Naive B cell (primary cell): ENCODE data around the gene APBA2. TPM values are rescaled to one million over a fixed set of nuclear protein-coding genes. Genes with fewer than 3 reads are reported as not detected.

Experiments used
- ATAC-seq, 2 donors: fragments of 150-1000 bp; cut with Tn5 transposase; 2 replicates each; pipeline ENCODE4 v1.10.0; 2021; ENCODE audit warnings: low read depth in 2 of 2, mild to moderate bottlenecking in 2 of 2, moderate library complexity in 2 of 2
- DNase-seq: peaks from one replicate; pipeline ENCODE4 v3.0.0; 2022
- H3K27ac Mint-ChIP-seq, 6 donors: one replicate each; pipeline ENCODE4 v1.8.0; 2020 to 2022; ENCODE audit warnings: mild to moderate bottlenecking in 6 of 6, mixed read lengths in 6 of 6, moderate library complexity in 5 of 6, inconsistent platforms in 2 of 6
- H3K27me3 Mint-ChIP-seq, 3 donors: one replicate each; pipeline ENCODE4 v1.8.0; 2021 to 2022; ENCODE audit warnings: mixed read lengths in 3 of 3, mild to moderate bottlenecking in 1 of 3
- H3K36me3 Mint-ChIP-seq, 2 donors: one replicate each; pipeline ENCODE4 v1.8.0; 2020 to 2022; ENCODE audit warnings: mixed read lengths in 2 of 2, inconsistent platforms in 1 of 2, mild to moderate bottlenecking in 1 of 2
- H3K4me1 Mint-ChIP-seq, 3 donors: one replicate each; pipeline ENCODE4 v1.8.0; 2020 to 2022; ENCODE audit warnings: mixed read lengths in 3 of 3, inconsistent platforms in 1 of 3, mild to moderate bottlenecking in 1 of 3, moderate library complexity in 1 of 3
- H3K4me3 Mint-ChIP-seq, 8 donors: one replicate each; pipeline ENCODE4 v1.8.0; 2020 to 2022; ENCODE audit warnings: mild to moderate bottlenecking in 8 of 8, mixed read lengths in 8 of 8, moderate library complexity in 8 of 8, inconsistent platforms in 2 of 8
- H3K9me3 Mint-ChIP-seq, 7 donors: one replicate each; pipeline ENCODE4 v1.8.0; 2020 to 2022; ENCODE audit warnings: mixed read lengths in 7 of 7, mild to moderate bottlenecking in 5 of 7, inconsistent platforms in 2 of 7, moderate library complexity in 1 of 7
- polyA plus RNA-seq, 6 donors: library from polyadenylated mRNA; unstranded; fragments of 300-500 nt; fragmentation: Illumina TruSeq; gene quantifications; one replicate each; pipeline ENCODE4 v1.2.3, GENCODE V29; 2021; ENCODE audit warnings: low read depth in 6 of 6

The APBA2 gene
- polyA plus RNA-seq, 6 donors from 2014 or later = 0.30 to 0.36 TPM; not detected in 4

DNA sequence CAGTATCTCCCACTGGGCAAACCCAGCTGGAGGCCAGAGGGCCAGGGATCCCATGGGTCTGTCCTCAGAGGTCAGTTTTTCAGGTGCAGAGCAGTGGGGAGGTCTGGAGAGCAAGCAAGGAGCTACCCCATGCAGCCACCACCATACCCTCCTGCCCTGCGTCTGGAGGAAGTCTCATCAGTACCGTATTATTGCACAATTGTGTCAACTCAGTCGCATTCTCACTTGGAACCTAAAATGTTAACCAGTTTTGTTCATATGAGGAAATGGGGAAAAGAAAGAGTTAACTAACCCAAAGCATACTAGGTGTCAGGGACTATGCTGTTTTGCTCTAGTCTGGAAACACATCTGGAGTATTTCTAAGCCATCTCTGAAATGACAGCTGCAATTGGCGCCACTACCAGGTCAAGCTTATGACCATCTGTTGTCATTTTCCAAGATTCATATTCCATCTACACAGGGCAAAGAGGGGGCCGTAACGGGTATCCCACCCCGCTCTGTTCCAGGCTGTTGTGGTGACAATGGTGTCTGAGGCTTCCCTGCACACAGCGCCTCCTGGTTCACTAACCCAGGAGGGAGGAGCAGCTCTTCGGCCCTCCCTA, 16.9 kb upstream of the APBA2 start:
- Mint-ChIP-seq H3K27ac (no peak overlapping the region), H3K27me3 (no peaks in the 10 kb centered on the region), H3K36me3 (no peaks in the 10 kb centered on the region), H3K9me3 (peaks cover 0 to 8% (median 2%) of the 10 kb centered on the region in 7 donors), H3K4me1 (no peaks in the 10 kb centered on the region), H3K4me3 (no peak overlapping the region)
- DNase-seq = no peak
- no peak for ATAC-seq

DNA sequence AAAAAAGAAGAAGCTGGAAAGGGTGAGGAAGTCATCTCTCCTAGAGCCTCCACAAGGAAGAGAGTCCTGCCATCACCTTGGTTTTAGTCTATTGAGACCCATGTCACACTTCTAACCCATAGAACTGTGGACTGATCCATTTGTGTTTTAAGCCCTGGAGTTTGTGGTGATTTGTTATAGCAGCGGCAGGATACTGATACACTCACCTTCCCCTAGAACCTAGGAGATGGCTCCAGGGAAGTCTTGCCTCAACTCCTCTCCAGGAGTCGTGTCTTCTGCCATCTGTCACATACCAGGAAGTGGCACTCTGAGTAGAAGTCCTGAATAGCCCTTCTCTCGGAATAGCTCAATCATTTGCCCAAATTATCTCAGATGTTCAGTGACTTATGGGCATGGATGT, 14.6 kb upstream of the APBA2 start:
- Mint-ChIP-seq H3K4me3 (no peak overlapping the region), H3K36me3 (no peaks in the 10 kb centered on the region), H3K4me1 (no peaks in the 10 kb centered on the region), H3K27ac (no peak overlapping the region), H3K9me3 (peaks cover 0 to 8% (median 2%) of the 10 kb centered on the region in 7 donors), H3K27me3 (no peaks in the 10 kb centered on the region)
- DNase-seq = no peak
- no peak for ATAC-seq

DNA sequence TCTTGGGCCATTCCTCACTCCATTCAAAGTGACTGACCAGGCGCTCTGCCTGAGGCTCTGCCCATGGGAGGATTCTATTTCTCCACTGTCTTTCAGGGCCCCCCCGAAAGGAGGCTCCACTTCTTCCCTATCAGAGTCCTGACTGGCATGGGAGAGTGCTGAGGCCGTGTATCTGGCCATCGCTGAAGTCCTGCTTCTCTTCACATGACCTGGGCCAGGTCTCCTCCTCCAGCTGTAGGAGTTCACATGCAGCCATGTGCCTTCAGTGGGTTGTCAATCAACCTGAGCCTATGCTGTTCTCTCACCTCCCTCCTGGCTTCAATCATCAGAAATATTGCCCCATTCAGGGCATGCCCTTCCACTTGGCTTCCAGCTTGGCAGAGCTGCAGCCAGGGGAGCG, 12.8 kb upstream of the APBA2 start:
- Mint-ChIP-seq H3K4me3 (no peak overlapping the region), H3K36me3 (no peaks in the 10 kb centered on the region), H3K9me3 (peaks cover 0 to 6% (median 0%) of the 10 kb centered on the region in 7 donors), H3K4me1 (no peaks in the 10 kb centered on the region), H3K27me3 (no peaks in the 10 kb centered on the region), H3K27ac (peak overlapping the region in 2 of 6 donors; percentile 78 to 80)
- no peak for DNase-seq
- ATAC-seq = no peak

DNA sequence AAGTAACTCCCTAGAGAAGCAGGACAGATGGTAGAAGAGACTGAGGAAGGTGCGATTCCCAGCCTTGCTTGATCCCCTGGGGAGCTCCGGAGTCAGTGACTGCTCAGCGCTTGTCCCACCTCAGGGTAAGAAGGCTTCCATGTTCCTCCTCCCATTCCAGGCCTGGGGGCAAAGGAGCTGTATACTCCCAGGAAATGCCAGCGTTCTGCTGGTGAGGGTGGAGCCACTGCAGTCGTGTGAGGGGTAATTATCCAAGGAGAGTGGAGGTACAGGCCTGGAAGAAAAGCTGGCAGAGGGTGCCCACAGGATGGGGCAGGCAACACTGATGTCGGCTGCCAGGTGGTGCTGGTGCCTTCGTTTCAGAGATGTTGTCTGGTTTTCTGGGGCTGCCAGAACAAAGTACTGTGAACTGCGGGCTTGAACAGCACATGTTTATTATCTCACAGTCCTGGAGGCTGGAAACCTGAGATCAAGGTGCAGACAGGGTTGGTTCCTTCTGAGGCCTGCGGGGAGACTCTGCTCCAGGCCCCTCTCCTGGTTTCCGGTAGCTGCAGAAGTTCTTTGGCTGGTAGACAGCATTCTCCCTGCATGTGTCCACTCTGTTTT, 12.1 kb upstream of the APBA2 start:
- H3K36me3 Mint-ChIP-seq = no peaks in the 10 kb centered on the region
- ATAC-seq (no peak), DNase-seq (no peak)
- no peaks in the 10 kb centered on the region for H3K4me1 Mint-ChIP-seq
- H3K27ac Mint-ChIP-seq = no peak overlapping the region
- peaks cover 0 to 3% (median 0%) of the 10 kb centered on the region in 7 donors for H3K9me3 Mint-ChIP-seq
- no peaks in the 10 kb centered on the region for H3K27me3 Mint-ChIP-seq
- H3K4me3 Mint-ChIP-seq = no peak overlapping the region

DNA sequence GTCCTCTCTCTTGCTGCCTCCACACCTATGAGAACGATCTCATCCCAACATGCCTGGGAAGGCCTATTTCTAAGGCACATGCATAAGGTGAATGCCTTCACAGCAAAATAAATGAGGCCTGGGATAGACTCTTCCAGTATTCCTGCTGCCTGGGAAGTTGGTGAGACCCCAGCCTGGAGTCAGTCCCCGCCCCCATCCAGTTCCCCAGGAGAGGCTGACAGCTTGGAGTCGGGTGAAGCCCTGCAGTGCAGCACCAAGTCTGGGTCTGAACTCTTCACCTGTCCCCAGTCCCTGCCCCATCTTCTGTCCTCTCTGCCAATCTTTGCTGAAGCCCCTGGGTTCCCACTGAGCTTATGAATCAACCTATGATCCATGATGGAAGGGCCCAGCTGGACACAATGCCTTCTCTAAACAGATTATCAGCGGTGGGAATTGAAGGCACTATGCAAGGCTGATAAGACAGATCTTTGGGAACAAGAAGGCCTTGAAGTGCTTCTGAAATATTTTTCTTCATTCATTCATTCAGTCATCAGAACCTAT, 10.2 kb upstream of the APBA2 start:
- ATAC-seq (no peak), DNase-seq (no peak)
- no peak overlapping the region for H3K4me3 Mint-ChIP-seq
- H3K27me3 Mint-ChIP-seq = no peaks in the 10 kb centered on the region
- no peaks in the 10 kb centered on the region for H3K4me1 Mint-ChIP-seq
- H3K36me3 Mint-ChIP-seq = no peaks in the 10 kb centered on the region
- H3K27ac Mint-ChIP-seq = no peak overlapping the region
- peaks cover 0 to 3% (median 0%) of the 10 kb centered on the region in 7 donors for H3K9me3 Mint-ChIP-seq

DNA sequence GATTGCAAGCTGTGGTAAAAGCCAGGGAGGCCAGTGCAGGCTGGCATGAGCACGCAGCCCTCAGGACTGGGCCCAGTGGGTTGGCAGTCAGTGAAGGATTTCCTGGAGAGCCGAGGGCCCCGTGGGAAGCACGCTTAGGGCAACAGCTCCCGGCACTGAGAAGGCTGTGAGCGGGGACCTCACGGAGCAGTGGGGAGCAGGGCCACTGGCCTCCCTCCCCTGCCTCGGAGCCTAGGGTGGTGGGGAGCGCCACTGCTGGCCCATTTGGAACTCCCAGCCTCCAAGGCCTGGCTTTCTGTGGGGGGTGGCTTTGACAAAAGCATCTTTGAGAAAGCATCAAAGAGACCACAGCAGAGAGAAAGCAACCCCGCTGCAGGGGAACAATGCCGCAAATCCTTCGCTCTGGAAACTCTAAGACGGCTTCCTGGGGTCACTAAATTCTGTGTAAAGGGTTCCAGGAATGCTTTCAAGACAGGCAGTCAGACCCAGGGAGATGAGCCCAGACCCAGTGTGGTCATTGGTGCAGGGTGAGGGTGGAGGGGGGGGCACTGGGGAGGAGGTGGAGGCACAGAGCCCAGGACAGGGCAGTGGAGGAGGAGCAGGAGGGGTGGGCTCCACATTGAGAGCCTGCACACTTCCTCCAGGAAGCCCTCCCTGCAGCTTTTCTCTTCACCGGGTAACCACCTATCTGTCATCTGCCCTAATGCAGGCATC, 9.5 kb upstream of the APBA2 start:
- Mint-ChIP-seq H3K36me3 (no peaks in the 10 kb centered on the region), H3K4me1 (no peaks in the 10 kb centered on the region), H3K4me3 (no peak overlapping the region), H3K27ac (no peak overlapping the region), H3K9me3 (peaks cover 0 to 3% (median 0%) of the 10 kb centered on the region in 7 donors), H3K27me3 (no peaks in the 10 kb centered on the region)
- DNase-seq = no peak
- ATAC-seq = no peak

DNA sequence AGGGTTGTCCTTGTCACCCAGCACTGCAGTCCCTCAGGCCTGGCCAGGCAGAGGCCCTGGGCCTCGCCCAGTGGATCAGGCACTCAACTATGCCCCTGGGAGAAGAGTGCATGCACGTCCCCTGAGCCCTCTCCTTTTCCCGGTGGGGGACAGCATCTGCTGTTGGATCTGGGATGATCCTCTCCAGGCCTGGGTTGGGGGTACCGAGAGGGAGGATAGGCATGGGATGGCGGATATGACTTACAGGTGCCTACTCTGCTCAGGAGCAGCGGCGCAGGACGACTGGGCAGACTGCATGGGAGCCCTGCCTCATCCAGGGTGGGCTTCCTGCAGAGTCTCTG, 9.0 kb upstream of the APBA2 start:
- no peak overlapping the region for H3K27ac Mint-ChIP-seq
- H3K9me3 Mint-ChIP-seq = peaks cover 0 to 3% (median 0%) of the 10 kb centered on the region in 7 donors

DNA sequence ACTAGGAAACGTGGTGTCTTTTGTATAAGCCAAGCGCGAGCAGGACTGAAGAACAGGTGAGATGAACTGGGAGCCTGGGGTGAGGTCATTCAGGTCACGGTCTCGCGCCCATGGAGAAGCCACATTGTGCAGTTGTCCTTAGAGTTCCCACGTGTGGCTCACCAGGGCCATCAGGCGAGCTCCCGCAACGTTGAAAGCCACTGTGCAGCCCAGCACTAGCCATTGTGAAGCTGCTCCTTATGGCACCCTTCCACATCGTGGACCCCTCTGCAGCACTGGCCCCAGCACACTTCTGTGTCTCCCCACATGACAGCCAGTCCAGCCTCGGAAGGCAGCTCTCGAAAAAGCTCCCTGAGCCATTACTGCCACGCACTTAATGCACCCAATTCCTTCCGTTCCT, 7.6 kb upstream of the APBA2 start:
- no peaks in the 10 kb centered on the region for H3K4me1 Mint-ChIP-seq

More for the DNA sequence above, 9.0 kb upstream of the APBA2 start:
- Mint-ChIP-seq H3K4me1 (no peaks in the 10 kb centered on the region), H3K36me3 (no peaks in the 10 kb centered on the region), H3K4me3 (no peak overlapping the region), H3K27me3 (no peaks in the 10 kb centered on the region)
- DNase-seq (no peak), ATAC-seq (no peak)

DNA sequence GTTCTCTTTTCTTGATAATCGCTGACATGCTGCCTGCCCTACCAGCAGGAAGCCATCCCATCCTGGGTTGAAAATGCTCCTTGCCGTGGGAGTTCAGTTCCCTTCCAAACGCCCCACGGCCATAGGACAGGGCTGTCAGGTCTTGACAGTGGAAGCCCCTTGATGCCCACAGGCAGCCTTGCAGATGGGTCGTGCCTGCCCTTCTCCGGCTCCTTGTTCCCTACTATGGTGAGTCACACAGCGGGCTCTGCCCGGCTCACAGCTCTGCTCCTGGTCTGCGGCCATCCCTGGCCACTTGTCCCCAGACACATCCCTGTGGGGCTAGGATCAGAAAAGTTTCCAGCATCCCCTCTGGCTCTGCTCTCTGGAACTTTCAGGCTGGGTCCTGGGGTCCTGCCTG, 6.2 kb upstream of the APBA2 start:
- H3K27me3 Mint-ChIP-seq = peaks cover 0 to 7% (median 5%) of the 10 kb centered on the region in 3 donors
- ATAC-seq (no peak), DNase-seq (no peak)
- no peak overlapping the region for H3K4me3 Mint-ChIP-seq
- peaks cover 0 to 2% (median 0%) of the 10 kb centered on the region in 3 donors for H3K4me1 Mint-ChIP-seq
- H3K27ac Mint-ChIP-seq = no peak overlapping the region
- H3K9me3 Mint-ChIP-seq = no peaks in the 10 kb centered on the region
- H3K36me3 Mint-ChIP-seq = no peaks in the 10 kb centered on the region

More for the DNA sequence above, 7.6 kb upstream of the APBA2 start:
- no peak overlapping the region for H3K27ac Mint-ChIP-seq
- H3K4me3 Mint-ChIP-seq = peak overlapping the region in 1 of 8 donors; percentile 75
- no peaks in the 10 kb centered on the region for H3K36me3 Mint-ChIP-seq
- no peak for ATAC-seq
- no peak for DNase-seq
- no peaks in the 10 kb centered on the region for H3K27me3 Mint-ChIP-seq
- no peaks in the 10 kb centered on the region for H3K9me3 Mint-ChIP-seq

DNA sequence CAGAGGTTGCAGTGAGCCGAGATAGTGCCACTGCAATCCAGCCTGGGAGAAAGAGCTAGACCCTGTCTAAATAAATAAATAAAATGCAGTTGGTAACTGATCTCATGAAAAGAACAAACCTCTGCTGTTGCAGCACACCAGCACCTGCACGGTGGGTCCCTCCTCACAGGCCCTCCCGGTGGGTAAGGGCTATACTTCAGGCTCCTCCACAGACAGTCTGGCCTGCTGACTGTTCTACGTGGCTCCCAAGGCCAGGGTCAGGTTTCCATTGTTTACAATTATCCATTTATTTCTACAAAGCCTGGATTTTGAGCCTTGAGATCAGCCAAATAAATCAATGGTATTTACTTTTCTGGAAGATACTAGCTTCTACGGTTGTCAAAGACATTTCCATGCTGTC, 5.1 kb upstream of the APBA2 start:
- no peak overlapping the region for H3K4me3 Mint-ChIP-seq
- peaks cover 0 to 14% (median 11%) of the 10 kb centered on the region in 3 donors for H3K27me3 Mint-ChIP-seq

DNA sequence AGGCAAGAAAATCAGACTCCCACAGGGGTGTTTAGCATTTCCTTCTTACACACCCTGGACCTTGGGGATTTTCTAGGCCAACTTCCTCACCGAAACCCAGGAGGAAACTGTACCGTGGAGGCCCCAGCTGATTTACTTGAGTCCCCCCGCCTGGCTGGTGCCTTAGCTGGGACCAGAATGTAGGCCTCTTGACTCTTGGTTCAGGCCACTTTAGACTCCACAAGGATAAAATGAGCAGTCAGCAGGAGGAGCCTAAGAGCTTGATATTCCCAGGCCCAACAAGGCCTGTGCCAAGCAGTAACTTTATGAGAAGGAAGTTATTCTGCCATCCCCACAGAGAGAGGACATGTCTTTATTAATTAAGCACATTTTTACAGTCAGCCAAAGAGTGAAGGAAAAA, 4.6 kb upstream of the APBA2 start:
- no peak for ATAC-seq
- H3K36me3 Mint-ChIP-seq = no peaks in the 10 kb centered on the region
- peaks cover 0 to 5% (median 0%) of the 10 kb centered on the region in 3 donors for H3K4me1 Mint-ChIP-seq
- H3K9me3 Mint-ChIP-seq = no peaks in the 10 kb centered on the region
- H3K27ac Mint-ChIP-seq = no peak overlapping the region
- H3K27me3 Mint-ChIP-seq = peaks cover 0 to 14% (median 11%) of the 10 kb centered on the region in 3 donors
- no peak overlapping the region for H3K4me3 Mint-ChIP-seq
- no peak for DNase-seq

More for the DNA sequence above, 5.1 kb upstream of the APBA2 start:
- Mint-ChIP-seq H3K4me1 (peaks cover 0 to 5% (median 0%) of the 10 kb centered on the region in 3 donors), H3K27ac (no peak overlapping the region), H3K36me3 (no peaks in the 10 kb centered on the region), H3K9me3 (no peaks in the 10 kb centered on the region)
- DNase-seq (no peak), ATAC-seq (no peak)

DNA sequence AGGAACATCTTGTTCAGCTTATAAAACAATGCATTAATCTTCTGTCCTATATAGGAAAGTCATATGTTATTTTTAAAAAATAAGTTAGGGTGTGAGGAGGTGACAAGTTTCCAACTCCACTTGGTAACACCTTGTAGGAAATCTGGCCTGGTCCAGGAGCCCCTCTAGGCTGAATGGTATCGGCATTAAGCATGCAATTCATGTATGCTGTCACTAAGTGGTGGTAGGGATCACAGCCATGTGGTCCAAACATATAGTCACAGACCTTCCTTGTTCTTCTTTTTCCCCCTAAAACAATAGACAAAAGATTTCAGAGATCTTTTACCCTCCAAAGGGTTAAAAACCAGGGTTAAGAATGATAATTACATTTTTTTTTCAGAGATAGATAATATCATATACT, 4.2 kb upstream of the APBA2 start:
- Mint-ChIP-seq H3K27me3 (peaks cover 0 to 14% (median 11%) of the 10 kb centered on the region in 3 donors), H3K27ac (no peak overlapping the region), H3K9me3 (no peaks in the 10 kb centered on the region), H3K4me3 (no peak overlapping the region), H3K4me1 (peaks cover 0 to 5% (median 0%) of the 10 kb centered on the region in 3 donors), H3K36me3 (no peaks in the 10 kb centered on the region)
- ATAC-seq (no peak), DNase-seq (no peak)

DNA sequence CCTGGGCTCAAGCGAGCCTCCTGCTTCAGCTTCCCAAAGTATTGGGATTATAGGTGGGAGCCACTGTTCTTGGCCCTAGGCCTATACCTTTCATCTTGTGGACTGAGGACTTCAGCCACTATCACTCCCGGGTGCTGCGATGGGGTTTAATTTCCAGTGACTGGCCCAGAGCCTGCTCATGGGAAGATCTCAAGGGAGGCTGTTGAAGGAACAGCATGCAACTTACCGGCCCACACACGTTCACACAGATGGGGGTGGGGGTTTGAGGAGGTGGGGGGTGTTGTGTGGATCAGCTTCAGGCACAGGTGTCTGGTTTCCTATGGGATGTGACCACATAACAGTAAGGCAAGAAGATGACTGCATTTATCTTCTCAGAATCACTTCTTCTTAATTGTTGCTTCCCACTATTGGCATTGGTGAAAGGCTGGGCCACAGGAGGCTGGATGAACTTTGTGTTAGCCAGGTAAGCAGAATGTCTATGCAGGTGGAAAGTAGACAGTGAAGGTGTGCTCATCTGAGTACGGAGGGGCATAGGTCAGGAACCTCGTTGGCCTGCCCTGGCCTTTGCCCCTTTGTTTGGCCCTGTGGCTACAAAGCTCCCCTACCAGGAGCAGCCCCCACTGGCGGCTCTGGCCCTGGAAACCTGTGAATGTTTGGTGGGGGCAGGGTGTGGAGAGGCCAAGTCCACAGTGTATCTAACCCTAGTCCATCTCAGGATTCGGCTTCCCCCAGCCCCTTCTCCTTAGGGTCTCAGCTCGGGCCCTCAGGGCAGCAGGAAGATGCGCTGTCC, 1.4 kb upstream of the APBA2 start:
- Mint-ChIP-seq H3K4me1 (peaks cover 0 to 12% (median 0%) of the 10 kb centered on the region in 3 donors), H3K36me3 (no peaks in the 10 kb centered on the region), H3K4me3 (peak overlapping the region in 1 of 8 donors; percentile 30), H3K27me3 (peaks cover 8 to 37% (median 35%) of the 10 kb centered on the region in 3 donors), H3K9me3 (peaks cover 0 to 4% (median 0%) of the 10 kb centered on the region in 7 donors), H3K27ac (no peak overlapping the region)
- no peak for DNase-seq
- ATAC-seq = no peak
